Trophoblast cell (in vitro differentiated cells and primary cell): ENCODE data around the gene GOLGA3.
A peak's percentile ranks its signal among the peaks of the same experiment; 100 is the strongest.

Experiments used
- DNase-seq, 2 donors: peaks; one replicate each; pipeline ENCODE4 v3.0.0-alpha.2; 2016
- H2AFZ ChIP-seq: 2 replicates; pipeline ENCODE4 v1.6.1; 2013; ENCODE audit warnings: low read length, moderate library complexity, mild to moderate bottlenecking; ENCODE audit not compliant: insufficient read depth, poor library complexity
- H2AK5ac ChIP-seq: 2 replicates; pipeline ENCODE4 v1.6.1; 2013; ENCODE audit warnings: mild to moderate bottlenecking, low read length
- H2BK120ac ChIP-seq: 2 replicates; pipeline ENCODE4 v1.6.1; 2013; ENCODE audit warnings: low read length, mild to moderate bottlenecking, moderate library complexity; ENCODE audit not compliant: insufficient read depth, poor library complexity
- H2BK12ac ChIP-seq: 2 replicates; pipeline ENCODE4 v1.6.1; 2013; ENCODE audit warnings: mild to moderate bottlenecking, low read length, moderate library complexity
- H2BK5ac ChIP-seq: 2 replicates; pipeline ENCODE4 v1.6.1; 2013; ENCODE audit warnings: low read length, low read depth, moderate library complexity, mild to moderate bottlenecking; ENCODE audit not compliant: poor library complexity
- H3K14ac ChIP-seq: 2 replicates; pipeline ENCODE4 v1.6.1; 2013; ENCODE audit warnings: mild to moderate bottlenecking, low read length
- H3K18ac ChIP-seq: 2 replicates; pipeline ENCODE4 v1.6.1; 2013; ENCODE audit warnings: mild to moderate bottlenecking, low read length
- H3K23ac ChIP-seq: 2 replicates; pipeline ENCODE4 v1.6.1; 2013; ENCODE audit warnings: low read length
- H3K27ac ChIP-seq: 2 replicates; pipeline ENCODE4 v1.5.1; 2013; ENCODE audit warnings: low read depth, mild to moderate bottlenecking, inconsistent platforms, low read length, moderate library complexity
- H3K27me3 ChIP-seq: 2 replicates; pipeline ENCODE4 v1.6.1; 2013; ENCODE audit warnings: inconsistent platforms, mild to moderate bottlenecking, low read length, moderate library complexity; ENCODE audit not compliant: insufficient read depth
- H3K36me3 ChIP-seq, 2 experiments: 1 replicate in 1 of 2; 2 replicates in 1 of 2; pipeline ENCODE4 v1.6.1; 2013; ENCODE audit warnings: low read length in 2 of 2, mild to moderate bottlenecking in 2 of 2, moderate library complexity in 1 of 2; ENCODE audit not compliant: insufficient read depth in 2 of 2, control insufficient read depth in 1 of 2
- H3K4ac ChIP-seq: 2 replicates; pipeline ENCODE4 v1.6.1; 2013; ENCODE audit warnings: low read depth, mild to moderate bottlenecking, low read length, moderate library complexity
- H3K4me1 ChIP-seq, 2 experiments: 1 replicate in 1 of 2; 2 replicates in 1 of 2; pipeline ENCODE4 v1.6.1; 2013; ENCODE audit warnings: low read length in 2 of 2, mild to moderate bottlenecking in 2 of 2, moderate library complexity in 1 of 2; ENCODE audit not compliant: insufficient read depth in 2 of 2, control insufficient read depth in 1 of 2
- H3K4me2 ChIP-seq: 2 replicates; pipeline ENCODE4 v1.6.1; 2013; ENCODE audit warnings: inconsistent platforms, mild to moderate bottlenecking, low read length, moderate library complexity
- H3K4me3 ChIP-seq: 2 replicates; pipeline ENCODE4 v1.5.1; 2013; ENCODE audit warnings: mild to moderate bottlenecking, low read depth, low read length, inconsistent platforms
- H3K79me1 ChIP-seq: one replicate; pipeline ENCODE4 v1.6.1; 2013; ENCODE audit warnings: low read length
- H3K79me2 ChIP-seq: 2 replicates; pipeline ENCODE4 v1.6.1; 2013; ENCODE audit warnings: low read length, mild to moderate bottlenecking; ENCODE audit not compliant: control insufficient read depth, insufficient read depth, poor library complexity
- H3K9ac ChIP-seq: 2 replicates; pipeline ENCODE4 v1.6.1; 2013; ENCODE audit warnings: mild to moderate bottlenecking, low read length
- H3K9me3 ChIP-seq: 2 replicates; pipeline ENCODE4 v1.6.1; 2013; ENCODE audit warnings: low read depth, mild to moderate bottlenecking, control low read depth, inconsistent platforms, low read length; ENCODE audit not compliant: insufficient read depth
- H4K12ac ChIP-seq: 2 replicates; pipeline ENCODE4 v1.6.1; 2013; ENCODE audit warnings: low read depth, mild to moderate bottlenecking, low read length, moderate library complexity
- H4K8ac ChIP-seq: 2 replicates; pipeline ENCODE4 v1.6.1; 2013; ENCODE audit warnings: low read depth, mild to moderate bottlenecking, low read length, moderate library complexity
- H4K91ac ChIP-seq: one replicate; pipeline ENCODE4 v1.6.1; 2013; ENCODE audit warnings: low read depth, mild to moderate bottlenecking, low read length, moderate library complexity
- WGBS: extraction: QIAGEN DNeasy Blood & Tissue Kit; methylation state at CpG from one replicate; pipeline ENCODE4 v1.1.7; 2013; ENCODE audit warnings: missing lambda C conversion rate; ENCODE audit not compliant: insufficient read length, insufficient coverage; ENCODE audit errors: extremely low coverage; 5-methylcytosine and 5-hydroxymethylcytosine counted together

The GOLGA3 gene

GRCh38 chr12:132873724-132874123 is 45.1 kb upstream of the GOLGA3 start:
- WGBS = no CpG with 5 or more reads among the region's 10 CpGs
- H4K91ac ChIP-seq = no peak overlapping the region

GRCh38 chr12:132872975-132873421 is 44.3 kb upstream of the GOLGA3 start:
- whole genome bisulfite sequencing = no CpG with 5 or more reads among the region's 12 CpGs
- no peak overlapping the region for H2BK5ac ChIP-seq
- no peaks in the 10 kb centered on the region for H3K79me1 ChIP-seq
- no peak overlapping the region for H2AK5ac ChIP-seq
- H3K4me2 ChIP-seq = no peak overlapping the region
- H3K9me3 ChIP-seq = no peaks in the 10 kb centered on the region
- no peaks in the 10 kb centered on the region for H3K4me1 ChIP-seq
- no peak overlapping the region for H2BK120ac ChIP-seq
- no peaks in the 10 kb centered on the region for H3K27me3 ChIP-seq
- peaks cover 70 to 74% of the 10 kb centered on the region in 2 experiments for H3K36me3 ChIP-seq
- no peak overlapping the region for H3K9ac ChIP-seq
- no peak for DNase-seq
- H3K14ac ChIP-seq = no peak overlapping the region
- no peak overlapping the region for H4K12ac ChIP-seq
- H3K23ac ChIP-seq = no peak overlapping the region
- H3K79me2 ChIP-seq = no peaks in the 10 kb centered on the region
- no peak overlapping the region for H2BK12ac ChIP-seq
- no peak overlapping the region for H3K27ac ChIP-seq
- no peak overlapping the region for H4K8ac ChIP-seq
- no peak overlapping the region for H3K4ac ChIP-seq
- no peak overlapping the region for H2AFZ ChIP-seq
- H3K4me3 ChIP-seq = no peak overlapping the region
- no peak overlapping the region for H3K18ac ChIP-seq
- no peak overlapping the region for H4K91ac ChIP-seq

More at GRCh38 chr12:132873724-132874123, 45.1 kb upstream of the GOLGA3 start:
- Histone ChIP-seq H3K36me3 (peaks cover 66 to 70% of the 10 kb centered on the region in 2 experiments), H3K4me1 (no peaks in the 10 kb centered on the region), H4K12ac (no peak overlapping the region), H3K27me3 (no peaks in the 10 kb centered on the region), H3K79me2 (no peaks in the 10 kb centered on the region), H2BK12ac (no peak overlapping the region), H3K9me3 (no peaks in the 10 kb centered on the region), H4K8ac (no peak overlapping the region), H3K18ac (no peak overlapping the region), H2BK5ac (no peak overlapping the region), H3K27ac (no peak overlapping the region), H3K14ac (no peak overlapping the region), H3K4me2 (no peak overlapping the region), H3K4ac (no peak overlapping the region), H2BK120ac (no peak overlapping the region), H2AK5ac (no peak overlapping the region), H2AFZ (no peak overlapping the region), H3K23ac (no peak overlapping the region), H3K9ac (no peak overlapping the region), H3K4me3 (no peak overlapping the region), H3K79me1 (no peaks in the 10 kb centered on the region)
- DNase-seq = no peak

GRCh38 chr12:132872073-132872855 is 43.6 kb upstream of the GOLGA3 start:
- no CpG with 5 or more reads among the region's 21 CpGs for WGBS
- H3K18ac ChIP-seq = peak overlapping the region; percentile 40

GRCh38 chr12:132869551-132869950 is 40.9 kb upstream of the GOLGA3 start:
- H3K4ac ChIP-seq = no peak overlapping the region
- H2BK12ac ChIP-seq = no peak overlapping the region
- H3K4me3 ChIP-seq = no peak overlapping the region
- no peaks in the 10 kb centered on the region for H3K79me2 ChIP-seq
- DNase-seq = no peak
- H2BK120ac ChIP-seq = no peak overlapping the region
- H2AFZ ChIP-seq = no peak overlapping the region
- H2BK5ac ChIP-seq = no peak overlapping the region
- no peak overlapping the region for H3K18ac ChIP-seq
- H3K9ac ChIP-seq = no peak overlapping the region
- H3K27me3 ChIP-seq = no peaks in the 10 kb centered on the region
- H3K4me2 ChIP-seq = no peak overlapping the region
- WGBS = no CpG with 5 or more reads among the region's 14 CpGs
- no peak overlapping the region for H3K23ac ChIP-seq
- no peak overlapping the region for H4K91ac ChIP-seq
- H3K9me3 ChIP-seq = peaks cover 4% of the 10 kb centered on the region
- no peak overlapping the region for H3K14ac ChIP-seq
- H3K27ac ChIP-seq = no peak overlapping the region
- H4K8ac ChIP-seq = no peak overlapping the region
- peaks cover 11 to 12% of the 10 kb centered on the region in 2 experiments for H3K4me1 ChIP-seq
- H2AK5ac ChIP-seq = no peak overlapping the region
- peaks cover 4% of the 10 kb centered on the region for H3K79me1 ChIP-seq
- peaks cover 61 to 69% of the 10 kb centered on the region in 2 experiments for H3K36me3 ChIP-seq
- H4K12ac ChIP-seq = no peak overlapping the region

More at GRCh38 chr12:132872073-132872855, 43.6 kb upstream of the GOLGA3 start:
- no peak overlapping the region for H3K4me2 ChIP-seq
- H2BK5ac ChIP-seq = no peak overlapping the region
- H2BK120ac ChIP-seq = no peak overlapping the region
- H3K4me1 ChIP-seq = peaks cover 2 to 3% of the 10 kb centered on the region in 2 experiments
- H3K36me3 ChIP-seq = peaks cover 72 to 76% of the 10 kb centered on the region in 2 experiments
- no peak overlapping the region for H2BK12ac ChIP-seq
- no peak overlapping the region for H2AK5ac ChIP-seq
- H3K23ac ChIP-seq = no peak overlapping the region
- H4K12ac ChIP-seq = no peak overlapping the region
- no peak overlapping the region for H3K4ac ChIP-seq
- H3K9me3 ChIP-seq = no peaks in the 10 kb centered on the region
- H3K4me3 ChIP-seq = no peak overlapping the region
- H2AFZ ChIP-seq = no peak overlapping the region
- no peak overlapping the region for H4K8ac ChIP-seq
- DNase-seq = no peak
- H3K27me3 ChIP-seq = no peaks in the 10 kb centered on the region
- H4K91ac ChIP-seq = no peak overlapping the region
- no peak overlapping the region for H3K9ac ChIP-seq
- no peaks in the 10 kb centered on the region for H3K79me1 ChIP-seq
- no peaks in the 10 kb centered on the region for H3K79me2 ChIP-seq
- H3K27ac ChIP-seq = no peak overlapping the region
- no peak overlapping the region for H3K14ac ChIP-seq
